HL-60/S4 treated with retinoic acid at 250 ng/mL for 4 days and 3 days (cell line): ENCODE measurements around the gene CIAPIN1.
"Not testable (repeated sequence)": the region's sequence is repeated elsewhere in the genome, so short reads cannot be mapped to it uniquely, and the experiment has no call there.

Experiments
- in situ Hi-C: fragments of 300-500 bp; cut with MboI; formaldehyde crosslinking; loops from 2 replicates; pipeline ENCODE4 v1.7.0; 2022; ENCODE audit warnings: low sequenced_read_pairs

CIAPIN1 gene

DNA sequence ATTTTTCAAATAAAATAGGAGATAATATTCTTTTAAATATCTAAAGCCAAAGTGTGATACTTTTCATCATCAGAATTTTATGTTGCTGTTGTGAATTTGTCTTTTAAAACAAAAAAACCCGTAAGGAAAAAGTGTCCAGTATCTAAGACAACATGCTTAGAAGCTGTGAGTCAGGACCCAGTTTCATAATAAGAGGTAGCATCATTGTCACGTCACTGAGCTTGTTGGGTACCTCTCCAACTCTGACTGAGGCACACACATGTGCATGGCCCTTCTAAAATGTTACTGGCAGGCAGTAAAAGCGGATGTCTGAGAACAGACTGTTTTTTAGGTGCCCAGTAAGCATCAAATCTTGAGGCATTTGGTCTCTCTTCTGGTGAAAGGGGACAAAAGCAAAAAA is 2.5 kb downstream of the CIAPIN1 start:
- in situ Hi-C loops, result no loop called here

DNA sequence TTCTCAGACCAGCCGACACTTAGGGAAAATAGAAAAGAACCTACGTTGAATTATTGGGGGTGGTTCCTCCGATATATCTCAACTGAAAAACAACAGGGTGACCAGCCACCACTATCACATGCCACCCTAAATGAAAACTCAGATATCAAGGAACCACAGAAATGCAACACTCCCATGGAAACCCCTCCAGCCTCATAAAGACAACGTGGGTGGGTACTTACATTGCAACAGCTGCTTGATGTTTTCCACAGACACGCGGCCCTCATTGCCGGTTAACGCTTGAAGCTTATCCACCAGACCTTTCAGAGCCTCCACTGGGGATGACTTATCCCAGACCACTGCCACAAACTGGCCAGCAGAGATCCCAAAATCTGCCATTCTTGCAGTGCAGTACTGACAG is 6.6 kb downstream of the CIAPIN1 start:
- in situ Hi-C loops, result not testable (repeated sequence)

- in situ Hi-C loops, result not testable (repeated sequence)
These were observed 7.2 kb downstream of the CIAPIN1 start for GRCh38 chr16:57439947-57440346.

GRCh38 chr16:57435838-57436237 is 11.3 kb downstream of the CIAPIN1 start:
- in situ Hi-C loops, result no loop called here

DNA sequence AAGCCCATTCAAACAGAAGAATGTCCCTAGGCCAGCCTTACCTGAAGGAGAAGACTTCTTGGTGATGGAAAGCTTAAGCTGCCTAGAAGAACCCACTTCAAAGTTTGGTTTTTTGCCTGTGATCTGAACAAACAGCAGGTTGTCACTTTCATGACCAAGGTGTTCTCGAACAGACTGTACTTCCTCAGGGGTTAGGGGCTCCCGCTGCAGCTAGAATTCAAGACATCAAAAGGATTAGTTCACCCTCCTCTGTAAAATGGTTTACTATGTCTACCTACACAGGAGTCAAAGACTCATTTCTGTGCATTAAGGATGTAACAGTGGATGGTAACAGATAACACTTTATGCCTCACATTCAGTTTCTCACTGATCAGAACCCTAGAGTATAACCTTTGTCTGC is 13.2 kb downstream of the CIAPIN1 start:
- in situ Hi-C loops, result no loop called here

DNA sequence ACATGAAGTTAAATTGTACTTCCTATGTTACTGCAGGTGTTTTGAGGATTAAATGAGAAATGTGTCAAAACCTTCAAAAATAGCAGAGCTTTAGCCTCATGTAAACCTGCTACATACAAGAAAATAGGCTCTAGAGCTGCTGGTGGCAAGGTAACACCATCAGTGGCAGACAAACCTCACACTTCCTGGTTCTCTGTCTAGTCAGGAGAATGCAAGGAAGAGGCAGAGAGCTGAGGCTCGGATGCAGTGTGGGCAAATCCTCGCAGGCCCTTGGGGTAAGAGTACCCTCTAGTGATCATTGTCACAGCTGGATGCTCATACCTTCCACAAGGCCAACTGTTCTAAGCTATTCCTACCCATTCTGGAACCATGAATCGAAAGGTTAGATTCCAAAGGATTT is 14.2 kb downstream of the CIAPIN1 start:
- in situ Hi-C loops, result no loop called here

DNA sequence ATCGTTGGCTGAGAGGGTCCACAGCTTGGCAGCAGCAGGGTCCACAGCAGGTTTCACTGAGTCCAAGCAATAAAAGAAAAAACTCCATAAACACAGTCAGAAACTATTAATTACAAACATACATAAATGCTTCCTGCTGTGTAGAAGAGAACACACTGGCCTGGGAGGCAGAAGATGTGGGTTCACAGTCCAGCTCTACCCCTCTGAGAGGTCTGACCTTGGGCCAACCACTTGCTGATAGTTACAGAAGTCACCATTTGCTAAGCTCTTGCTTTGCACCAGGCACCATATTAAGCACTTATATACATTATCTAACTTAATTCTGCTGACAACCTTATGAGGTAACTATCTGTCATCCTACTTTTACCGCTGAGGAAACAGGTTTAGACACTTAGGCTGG is 14.7 kb downstream of the CIAPIN1 start:
- in situ Hi-C loops, result no loop called here

DNA sequence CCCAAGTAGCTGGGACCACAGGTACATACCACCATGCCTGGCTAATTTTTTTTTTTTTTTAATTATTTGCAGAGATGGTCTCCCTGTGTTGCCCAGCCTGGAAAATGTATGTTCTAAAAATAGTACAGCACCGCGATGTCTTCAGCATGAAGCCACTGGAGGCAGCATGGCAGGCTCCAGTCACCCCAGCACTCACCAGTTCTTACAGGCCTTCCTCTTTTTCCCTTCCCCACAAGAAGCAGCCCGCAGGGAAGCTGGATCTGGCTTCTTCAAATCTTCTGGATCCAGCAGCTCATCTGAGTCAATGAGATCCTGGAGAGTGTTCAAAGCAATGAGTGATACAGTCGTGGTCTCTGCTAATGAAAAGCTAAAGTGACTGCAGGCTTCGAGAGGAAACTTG is 16.2 kb downstream of the CIAPIN1 start:
- in situ Hi-C loops, result no loop called here

- in situ Hi-C loops, result no loop called here
These were observed 19.4 kb downstream of the CIAPIN1 start for GRCh38 chr16:57427824-57428223.

DNA sequence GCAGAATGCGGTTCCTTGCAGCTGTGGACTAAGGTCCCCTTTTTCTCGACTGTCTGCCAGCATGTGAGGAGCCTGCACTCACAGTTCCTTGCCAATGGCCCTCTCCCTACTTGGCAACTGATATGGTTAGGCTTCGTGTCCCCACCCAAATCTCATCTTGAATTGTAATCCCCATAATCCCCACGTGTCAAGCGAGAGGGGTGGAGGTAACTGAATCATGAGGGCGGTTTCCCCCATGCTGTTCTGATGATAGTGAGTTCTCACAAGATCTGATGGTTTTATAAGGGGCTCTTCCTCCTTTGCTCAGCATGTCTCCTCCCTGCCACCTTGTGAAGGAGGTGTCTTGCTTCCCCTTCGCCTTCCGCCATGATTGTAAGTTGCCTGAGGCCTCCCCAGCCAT is 19.9 kb downstream of the CIAPIN1 start:
- in situ Hi-C loops, result no loop called here

DNA sequence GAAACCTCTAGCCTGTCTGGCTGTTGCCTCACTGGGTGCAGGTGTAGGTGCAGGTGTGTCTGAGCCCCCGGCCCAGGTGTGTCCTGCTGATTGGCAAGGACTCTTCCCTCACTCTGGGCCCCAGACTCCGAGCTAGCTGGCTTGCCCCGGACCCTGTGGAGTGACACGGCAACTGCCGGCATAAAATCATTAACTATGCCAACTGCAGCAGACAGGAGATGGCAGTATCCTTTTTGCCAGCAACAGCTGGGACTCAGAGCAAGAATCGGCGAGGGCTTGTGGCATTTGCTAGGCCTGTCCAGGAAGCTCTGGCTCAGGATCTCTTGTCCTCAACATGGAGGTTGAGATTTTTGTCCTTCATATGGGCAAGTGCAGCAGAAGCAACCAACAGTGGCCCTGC is 20.8 kb downstream of the CIAPIN1 start:
- in situ Hi-C loops, result no loop called here

DNA sequence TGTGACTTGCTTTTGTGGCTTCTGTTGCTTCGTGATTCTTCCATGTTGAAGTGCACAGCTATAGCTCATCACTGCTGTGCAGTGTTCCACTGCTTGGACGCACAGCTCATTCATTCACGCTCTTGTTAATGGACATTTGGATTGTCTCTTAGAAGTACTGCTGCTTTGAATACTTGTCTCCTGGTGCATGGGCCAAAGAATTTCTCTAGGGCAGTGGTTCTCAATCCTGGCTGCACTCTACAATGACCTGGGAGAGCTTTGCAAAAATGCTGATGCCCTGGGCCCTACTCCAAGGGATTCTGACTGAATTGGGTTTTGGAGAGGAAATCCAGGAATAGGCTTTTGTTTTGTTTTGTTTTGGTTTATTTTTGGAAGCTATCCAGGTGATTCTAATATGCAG is 22.6 kb downstream of the CIAPIN1 start:
- in situ Hi-C loops, result no loop called here

- in situ Hi-C loops, result no loop called here
These were observed 24.0 kb downstream of the CIAPIN1 start for GRCh38 chr16:57423152-57423551.

DNA sequence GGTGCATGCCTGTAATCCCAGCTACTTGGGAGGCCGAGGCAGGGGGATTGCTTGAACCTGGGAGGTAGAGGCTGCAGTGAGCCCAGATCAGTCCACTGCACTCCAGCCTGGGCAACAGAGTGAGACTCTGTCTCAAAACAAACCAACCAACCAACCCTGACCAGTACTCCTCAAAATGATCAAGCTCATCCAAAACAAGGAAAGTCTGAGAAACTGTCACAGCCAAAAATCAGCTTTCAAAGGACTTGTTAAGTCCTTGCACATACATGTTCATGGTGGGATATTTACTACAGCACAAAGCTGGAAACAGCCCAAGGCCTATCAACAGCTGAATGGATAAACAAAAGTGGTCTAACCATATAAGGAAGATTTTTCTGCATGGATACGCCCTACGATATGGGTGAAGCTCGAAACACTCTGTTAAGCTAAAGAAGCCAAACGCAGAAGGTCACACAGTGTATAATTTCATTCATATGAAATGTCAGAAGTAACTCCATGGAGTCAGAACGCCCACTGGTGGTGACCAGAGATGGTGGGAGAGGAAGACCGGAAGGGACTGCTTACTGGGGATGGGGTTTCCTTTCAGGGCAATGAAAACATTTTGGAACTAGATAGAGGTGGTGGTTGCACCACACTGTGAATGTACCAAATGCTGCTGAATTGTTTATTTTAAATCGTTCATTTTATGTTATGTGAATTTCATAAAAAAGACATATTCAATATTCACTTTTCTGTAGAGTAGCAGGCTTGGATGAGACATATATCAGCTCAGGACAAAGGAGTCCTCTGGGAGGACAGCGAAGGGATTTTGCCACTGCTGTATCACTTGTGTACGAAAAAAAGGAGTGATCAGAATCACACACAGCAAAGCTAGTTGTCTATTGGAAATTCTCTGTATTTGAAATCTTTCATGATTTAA is 24.9 kb downstream of the CIAPIN1 start:
- in situ Hi-C loops, result no loop called here

DNA sequence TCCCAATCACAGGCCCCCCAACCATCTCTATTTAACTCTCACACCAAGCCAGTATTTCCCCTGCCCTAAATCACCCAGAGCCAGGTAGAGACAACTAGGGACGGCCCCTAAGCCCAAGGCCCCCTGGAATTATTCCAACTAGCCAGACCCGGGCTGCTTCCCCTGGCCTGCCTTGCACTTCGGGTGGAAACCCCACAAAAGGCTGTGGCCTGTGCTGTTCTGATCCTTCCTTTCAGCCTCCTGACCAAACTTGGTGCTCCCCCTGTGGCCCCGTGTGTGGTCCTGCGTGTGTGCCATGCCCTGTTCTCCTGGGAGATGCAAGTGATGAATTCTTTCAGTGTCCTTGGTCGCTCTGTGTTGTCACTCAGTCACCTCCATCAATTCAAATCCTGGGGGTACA is 27.7 kb downstream of the CIAPIN1 start:
- in situ Hi-C loops, result loop anchor here (5.0 kb wide), 1 partner anchor 117 kb away; no protein-coding TSS in a partner anchor

- in situ Hi-C loops, result loop anchor here (5.0 kb wide), 1 partner anchor 114 kb away; no protein-coding TSS in a partner anchor
These were observed 31.1 kb downstream of the CIAPIN1 start for GRCh38 chr16:57416084-57416483.

GRCh38 chr16:57413733-57414132 is 33.5 kb downstream of the CIAPIN1 start:
- in situ Hi-C loops, result no loop called here

- in situ Hi-C loops, result no loop called here
These were observed 33.9 kb downstream of the CIAPIN1 start for GRCh38 chr16:57413301-57413730.

DNA sequence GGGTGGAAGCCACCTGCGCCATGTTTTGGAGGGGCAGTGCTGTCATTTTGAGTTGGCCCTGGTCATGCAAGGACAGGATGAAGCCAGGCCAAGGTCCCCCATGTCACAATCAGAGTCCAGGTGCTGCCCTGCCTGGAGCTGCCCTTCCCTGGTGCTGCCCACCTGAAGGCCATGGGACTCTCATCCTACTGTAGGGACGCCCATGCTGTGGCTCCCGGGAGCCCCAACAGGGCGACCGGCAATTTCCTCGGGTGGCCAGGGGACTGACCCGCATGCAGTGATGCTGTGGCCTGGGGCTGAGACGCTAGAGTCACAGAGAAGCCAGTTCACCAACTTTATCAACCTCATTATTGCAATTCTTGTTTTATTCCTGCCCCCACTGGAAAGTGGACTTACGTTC is 34.6 kb downstream of the CIAPIN1 start:
- in situ Hi-C loops, result no loop called here

DNA sequence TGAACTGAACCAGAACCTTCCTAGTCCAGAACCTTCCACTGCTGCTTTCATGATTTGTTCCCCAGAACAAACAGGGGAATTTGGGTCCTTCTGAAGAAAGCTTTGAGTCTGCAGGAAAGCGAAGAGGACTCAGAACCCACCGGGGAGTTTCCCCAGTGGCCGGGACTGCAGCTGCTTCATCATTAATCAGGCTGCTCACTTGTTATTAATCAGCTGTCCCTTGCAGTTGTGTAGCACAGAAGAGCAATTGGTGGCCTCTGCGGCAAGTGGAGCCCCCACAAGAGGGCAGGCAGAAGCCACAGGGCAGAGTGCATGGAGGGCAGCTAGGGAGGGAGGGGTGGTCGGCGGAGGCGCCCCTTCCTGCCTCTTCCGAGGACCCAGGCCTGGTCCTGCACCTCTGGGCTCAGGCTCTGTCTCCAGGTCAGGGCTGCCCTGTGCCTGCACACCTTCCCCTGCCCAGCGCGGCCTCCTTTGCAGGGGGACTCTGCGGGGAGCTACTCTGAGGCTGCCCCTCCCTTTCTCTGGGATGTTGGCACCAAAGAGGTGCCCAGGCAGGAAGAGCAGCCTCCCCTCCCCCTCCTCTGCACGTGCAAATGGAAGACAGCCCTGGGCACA is 35.7 kb downstream of the CIAPIN1 start:
- in situ Hi-C loops, result no loop called here

DNA sequence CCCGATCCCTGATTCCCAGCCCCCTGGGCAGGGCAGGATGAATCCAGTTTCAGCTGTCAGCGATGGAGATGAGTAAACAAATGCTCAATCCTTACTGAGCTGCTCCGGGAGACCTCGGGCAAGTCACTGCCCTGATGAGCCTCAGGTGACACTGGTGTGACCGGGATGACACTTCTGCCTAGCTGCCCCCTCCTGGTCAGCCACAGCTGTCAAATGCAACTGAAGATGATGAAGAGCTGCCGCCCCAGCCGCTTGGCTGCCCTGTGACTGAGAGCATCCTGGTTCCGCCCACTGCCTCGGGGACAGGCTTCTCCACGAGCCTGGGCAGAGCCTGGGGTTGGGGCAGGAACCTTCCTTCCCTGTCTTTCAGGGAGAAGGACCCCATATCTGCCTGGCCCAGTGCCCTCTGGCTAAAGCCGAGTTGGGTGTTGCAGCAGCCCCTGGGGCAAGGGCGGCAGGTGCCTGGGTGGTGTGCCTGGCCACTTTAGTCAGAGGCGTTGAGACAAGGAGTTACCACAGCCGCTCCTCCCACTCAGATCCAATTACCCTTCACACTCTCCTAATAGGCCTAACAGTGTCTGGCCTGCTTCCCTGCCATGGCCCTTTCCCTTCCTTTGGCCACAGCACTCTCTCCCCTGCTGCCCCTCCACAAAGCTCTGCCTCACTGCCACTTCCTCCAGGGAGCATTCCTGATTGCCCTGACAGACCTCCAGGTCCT is 37.2 kb downstream of the CIAPIN1 start:
- in situ Hi-C loops, result no loop called here

DNA sequence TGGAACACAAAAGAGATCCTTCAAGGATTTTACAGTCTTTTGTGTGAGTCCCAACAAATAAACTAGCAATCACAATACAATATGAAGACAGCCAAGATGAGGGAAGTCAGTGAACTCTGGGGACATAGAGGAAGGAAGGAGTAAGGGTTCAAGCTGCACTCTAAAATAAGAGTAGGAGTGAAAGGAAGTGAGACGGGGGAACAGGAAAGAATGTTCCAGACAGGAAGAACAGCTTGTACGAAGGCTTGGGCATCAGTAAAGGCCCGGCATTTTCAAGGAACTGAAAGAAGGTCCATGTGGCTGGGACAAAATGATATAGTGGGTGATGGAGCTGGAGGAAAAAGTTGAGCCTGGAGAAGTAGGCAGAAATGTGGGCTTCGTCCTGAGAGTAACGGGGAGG is 38.1 kb downstream of the CIAPIN1 start:
- in situ Hi-C loops, result no loop called here
